Esophagus squamous epithelium (tissue), 5 donors: ENCODE data around the gene IFNGR1. TPM values are rescaled to one million over a fixed set of nuclear protein-coding genes. Genes with fewer than 3 reads are reported as not detected.
A peak's percentile ranks its signal among the peaks of the same experiment; 100 is the strongest.

Source experiments
- DNase-seq: peaks from one replicate; lab custom pipeline; 2025; lab: John Stamatoyannopoulos, UW
- H3K27ac ChIP-seq, 4 donors: fragments of 200-600 bp; sonication (generic); one replicate each; pipeline ENCODE4 v1.5.1; 2016 to 2019; ENCODE audit warnings: mild to moderate bottlenecking in 1 of 4
- H3K27me3 ChIP-seq, 4 donors: fragments of 200-600 bp; sonication (generic); 1 replicate in 3 of 4; 2 replicates in 1 of 4; pipeline versions ENCODE4 v1.5.1 to v1.6.0; 2017 to 2021; ENCODE audit warnings: antibody characterized with exemption in 1 of 4
- H3K36me3 ChIP-seq, 3 donors: fragments of 200-600 bp; sonication (generic); one replicate each; pipeline ENCODE4 v1.5.1; 2016 to 2019
- H3K4me1 ChIP-seq, 3 donors: fragments of 200-600 bp; sonication (generic); one replicate each; pipeline ENCODE4 v1.5.1; 2017 to 2019
- H3K4me3 ChIP-seq, 4 donors: fragments of 200-600 bp; sonication (generic); 1 replicate in 3 of 4; 2 replicates in 1 of 4; pipeline ENCODE4 v1.5.1; 2016 to 2019; ENCODE audit warnings: mild to moderate bottlenecking in 2 of 4, moderate library complexity in 1 of 4
- H3K9me3 ChIP-seq, 3 donors: fragments of 200-600 bp; sonication (generic); one replicate each; pipeline ENCODE4 v1.5.1; 2016 to 2019
- POLR2A ChIP-seq, 4 donors: fragments of 450-650 bp; IDR thresholded peaks; one replicate each; pipeline ENCODE4 v1.6.1; 2017; ENCODE audit warnings: antibody characterized with exemption in 4 of 4, mild to moderate bottlenecking in 4 of 4, moderate library complexity in 3 of 4
- whole genome bisulfite sequencing, 2 donors: methylation state at CpG; one replicate each; pipeline ENCODE4 v1.1.5; 2018; 5-methylcytosine and 5-hydroxymethylcytosine counted together
- intact Hi-C: fragments of 100-400 bp; cut with DNase I; formaldehyde crosslinking; loops from one replicate; pipeline ENCODE4 v1.15.0; 2022
- total RNA-seq, 4 donors: library from RNA; depleted of rRNA; stranded (reverse); fragments of >200 nt; gene quantifications; one replicate each; pipeline ENCODE4 v1.1.0, GENCODE V29; 2016
- TF ChIP-seq, protein P1 (sequence below), 6 experiments: fragments of 450-650 bp in 4 of 6; fragments of 200-600 bp in 2 of 6; sonication (generic) in 2 of 6; IDR thresholded peaks; one replicate each; pipeline ENCODE4 v1.5.1; 2016 to 2019; ENCODE audit warnings: antibody characterized with exemption in 6 of 6, mild to moderate bottlenecking in 4 of 6, moderate library complexity in 4 of 6
- donor health status: DM: yes; HTN: yes; CAD: no.

Gene IFNGR1
- total RNA-seq, 4 donors from 2014 or later = 33.8 to 96.8 (median 84.8) TPM

DNA sequence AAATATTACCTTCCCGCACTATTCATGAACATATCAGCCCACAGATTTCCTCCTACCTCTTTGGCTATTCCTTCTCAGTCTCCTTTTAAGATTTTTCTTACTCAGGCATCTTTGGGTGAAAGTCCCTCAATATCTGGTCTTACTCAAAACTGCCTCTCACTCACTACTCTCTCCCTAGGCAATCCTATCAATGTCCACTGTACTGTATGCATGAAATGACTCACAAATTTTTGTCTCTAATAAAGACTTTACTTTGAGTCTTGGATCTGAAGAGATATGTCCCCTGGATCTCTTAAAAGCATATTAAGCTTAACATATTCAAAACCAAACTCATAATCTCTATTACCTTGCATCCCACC, 70.2 kb downstream of the IFNGR1 start:
- Histone ChIP-seq H3K4me3 (no peak overlapping the region), H3K9me3 (no peaks in the 10 kb centered on the region), H3K36me3 (no peaks in the 10 kb centered on the region), H3K27me3 (no peaks in the 10 kb centered on the region), H3K4me1 (peaks cover 0 to 4% (median 0%) of the 10 kb centered on the region in 3 donors), H3K27ac (peak overlapping the region in 1 of 4 donors; percentile 36)
- TF ChIP-seq, protein P1, sequence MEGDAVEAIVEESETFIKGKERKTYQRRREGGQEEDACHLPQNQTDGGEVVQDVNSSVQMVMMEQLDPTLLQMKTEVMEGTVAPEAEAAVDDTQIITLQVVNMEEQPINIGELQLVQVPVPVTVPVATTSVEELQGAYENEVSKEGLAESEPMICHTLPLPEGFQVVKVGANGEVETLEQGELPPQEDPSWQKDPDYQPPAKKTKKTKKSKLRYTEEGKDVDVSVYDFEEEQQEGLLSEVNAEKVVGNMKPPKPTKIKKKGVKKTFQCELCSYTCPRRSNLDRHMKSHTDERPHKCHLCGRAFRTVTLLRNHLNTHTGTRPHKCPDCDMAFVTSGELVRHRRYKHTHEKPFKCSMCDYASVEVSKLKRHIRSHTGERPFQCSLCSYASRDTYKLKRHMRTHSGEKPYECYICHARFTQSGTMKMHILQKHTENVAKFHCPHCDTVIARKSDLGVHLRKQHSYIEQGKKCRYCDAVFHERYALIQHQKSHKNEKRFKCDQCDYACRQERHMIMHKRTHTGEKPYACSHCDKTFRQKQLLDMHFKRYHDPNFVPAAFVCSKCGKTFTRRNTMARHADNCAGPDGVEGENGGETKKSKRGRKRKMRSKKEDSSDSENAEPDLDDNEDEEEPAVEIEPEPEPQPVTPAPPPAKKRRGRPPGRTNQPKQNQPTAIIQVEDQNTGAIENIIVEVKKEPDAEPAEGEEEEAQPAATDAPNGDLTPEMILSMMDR (IDR thresholded peaks at IDR 0.05) = no peak
- TF ChIP-seq POLR2A (IDR thresholded peaks at IDR 0.05) = no peak
- intact Hi-C loops = no loop called here
- no peak for DNase-seq
- 42 to 68% methylated on average over 1 of the region's 1 CpG for WGBS, 2 donors

DNA sequence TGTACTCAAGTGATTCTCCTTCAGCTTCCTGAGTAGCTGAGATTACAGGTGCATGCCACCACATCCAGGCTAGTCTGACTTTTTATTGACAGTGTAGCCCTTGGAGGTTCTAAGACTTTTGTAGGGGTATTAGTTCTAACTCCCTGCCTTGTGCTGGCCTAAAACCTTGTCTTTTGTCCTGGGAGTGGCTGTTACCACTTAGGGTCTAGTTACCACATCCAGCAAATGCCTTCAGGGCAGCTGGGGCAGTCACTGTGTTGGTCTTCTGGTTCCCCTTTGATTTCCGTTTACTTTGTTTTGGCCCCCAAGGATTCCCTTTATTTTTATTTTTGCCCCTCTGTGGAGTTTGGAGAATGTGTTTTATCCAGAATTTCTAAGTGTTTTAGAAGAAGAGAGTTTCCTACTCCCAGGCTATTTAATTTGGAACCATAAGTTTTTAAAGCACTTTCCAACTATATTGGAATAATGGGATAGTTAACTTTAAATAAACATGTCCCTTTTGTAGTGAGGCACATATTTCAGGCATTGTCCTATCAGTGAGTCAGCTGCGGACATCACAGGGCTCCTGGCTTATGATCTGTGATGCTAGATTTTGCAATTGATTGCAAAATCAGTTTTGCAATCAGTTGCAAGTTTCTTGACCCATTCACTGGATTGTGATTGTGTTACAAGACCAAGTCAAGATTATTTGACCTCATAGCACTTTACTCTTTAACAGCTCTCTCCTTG, 70.7 kb downstream of the IFNGR1 start:
- Histone ChIP-seq H3K27me3 (no peaks in the 10 kb centered on the region), H3K9me3 (no peaks in the 10 kb centered on the region), H3K4me1 (peaks cover 0 to 4% (median 0%) of the 10 kb centered on the region in 3 donors), H3K27ac (peak overlapping the region in 3 of 4 donors; percentile 26 to 50 (median 47)), H3K36me3 (no peaks in the 10 kb centered on the region), H3K4me3 (no peak overlapping the region)
- no peak for DNase-seq
- WGBS, 2 donors = 39 to 60% methylated on average over 2 of the region's 2 CpGs
- intact Hi-C loops = no loop called here
- TF ChIP-seq, protein P1 (IDR thresholded peaks at IDR 0.05) = no peak
- no peak for TF ChIP-seq POLR2A (IDR thresholded peaks at IDR 0.05)

Other genes with a start within 250 kb of the IFNGR1 start
- gene IL20RA, start 174.4 kb downstream of the IFNGR1 start, total RNA-seq = 10 to 100 TPM; 11.1 to 20.7 (median 13.1) TPM
- not detected for gene IL22RA2, start 45.7 kb downstream of the IFNGR1 start, total RNA-seq